ENCODE measurements around the gene LY86. TPM values are rescaled to one million over a fixed set of nuclear protein-coding genes. Genes with fewer than 3 reads are reported as not detected.

The LY86 gene
- total RNA-seq, 1 experiment from 2014 or later, result not detected

DNA sequence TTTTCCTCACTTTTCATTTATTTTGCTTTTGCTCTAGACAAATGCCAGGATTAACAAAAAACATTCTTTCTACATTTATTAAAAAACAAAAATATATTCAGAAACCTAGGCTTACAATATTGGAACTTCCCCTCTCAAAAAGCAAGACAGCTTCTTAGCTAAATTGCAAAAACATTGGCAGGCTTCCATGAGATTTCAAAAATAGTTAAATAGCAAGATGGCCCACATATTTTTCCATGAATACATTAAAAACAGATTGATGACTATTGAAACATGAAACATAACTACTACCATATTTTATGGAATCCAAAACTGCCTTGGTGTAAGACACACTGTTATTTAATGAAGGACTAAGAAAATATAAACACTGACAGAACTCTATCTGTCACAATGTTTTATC, 92.0 kb downstream of the LY86 start:
- DNase-seq, result no peak
- Histone ChIP-seq H3K23ac (ENCODE audit: insufficient read length, low read depth, low read length) (no peak overlapping the region), H4K20me1 (ENCODE audit: control insufficient read depth, insufficient read depth, insufficient read length) (no peaks in the 10 kb centered on the region), H3T11ph (ENCODE audit: low read length) (no peak overlapping the region), H2BK120ac (ENCODE audit: low read depth, low read length, poor library complexity, severe bottlenecking) (no peak overlapping the region), H3K23me2 (ENCODE audit: insufficient read length, low read depth, low read length, poor library complexity, severe bottlenecking) (no peaks in the 10 kb centered on the region), H2AFZ (ENCODE audit: low read length) (no peak overlapping the region), H2BK5ac (ENCODE audit: insufficient read length, low read length) (no peak overlapping the region), H3K4ac (ENCODE audit: low read depth, low read length) (no peak overlapping the region), H3K79me2 (ENCODE audit: insufficient read depth, low read length) (no peaks in the 10 kb centered on the region), H4K5ac (ENCODE audit: insufficient read length, low read depth, low read length) (no peak overlapping the region), H2BK12ac (ENCODE audit: insufficient read length, low read depth, low read length) (no peak overlapping the region), H4K91ac (ENCODE audit: insufficient read length, low read depth, low read length) (no peak overlapping the region), H2BK15ac (ENCODE audit: low read depth, low read length) (no peak overlapping the region), H4K8ac (replicated peaks; ENCODE audit: insufficient read length, low read depth, low read length) (no peak overlapping the region), H3K18ac (ENCODE audit: insufficient read length, low read depth, low read length) (no peak overlapping the region), H3K9me3 (ENCODE audit: control insufficient read depth, low read depth, low read length) (no peaks in the 10 kb centered on the region), H2BK20ac (ENCODE audit: low read depth, low read length, poor library complexity, severe bottlenecking) (no peak overlapping the region), H3K4me2 (ENCODE audit: insufficient read depth, insufficient read length, low read length) (no peak overlapping the region), H3K14ac (ENCODE audit: insufficient read depth, low read length) (no peak overlapping the region), H2AK5ac (ENCODE audit: insufficient read length, low read length) (no peak overlapping the region), H3K9ac (ENCODE audit: extremely low read depth, insufficient read length, low read length) (no peak overlapping the region), H3K79me1 (ENCODE audit: insufficient read depth, low read depth, low read length, poor library complexity, severe bottlenecking) (no peaks in the 10 kb centered on the region), H3K4me1 (ENCODE audit: insufficient read depth, low read length) (peaks cover 4% of the 10 kb centered on the region; the same call in 1 of the 2 replicates), H3K56ac (ENCODE audit: insufficient read length, low read depth, low read length) (no peak overlapping the region), H3K27me3 (ENCODE audit: insufficient read depth, low read length) (no peaks in the 10 kb centered on the region), H3K27ac (ENCODE audit: insufficient read length, low read depth, low read length) (no peak overlapping the region)
- Mint-ChIP-seq H3K4me1 (peaks cover 36% of the 10 kb centered on the region in 2 experiments), H3K4me3 (no peak overlapping the region), H3K27me3 (ENCODE audit: low read depth) (peaks cover 6% of the 10 kb centered on the region; the same call in 1 of the 2 replicates), H3K27ac (no peak overlapping the region), H3K9me3 (no peaks in the 10 kb centered on the region; a peak in 1 of 5 replicates), H3K36me3 (ENCODE audit: insufficient read depth in 1 of 3, low read depth in 3 of 3) (peaks cover 0 to 3% (median 0%) of the 10 kb centered on the region in 3 experiments; a peak in 2 of 7 replicates)
- TF ChIP-seq, protein P1, sequence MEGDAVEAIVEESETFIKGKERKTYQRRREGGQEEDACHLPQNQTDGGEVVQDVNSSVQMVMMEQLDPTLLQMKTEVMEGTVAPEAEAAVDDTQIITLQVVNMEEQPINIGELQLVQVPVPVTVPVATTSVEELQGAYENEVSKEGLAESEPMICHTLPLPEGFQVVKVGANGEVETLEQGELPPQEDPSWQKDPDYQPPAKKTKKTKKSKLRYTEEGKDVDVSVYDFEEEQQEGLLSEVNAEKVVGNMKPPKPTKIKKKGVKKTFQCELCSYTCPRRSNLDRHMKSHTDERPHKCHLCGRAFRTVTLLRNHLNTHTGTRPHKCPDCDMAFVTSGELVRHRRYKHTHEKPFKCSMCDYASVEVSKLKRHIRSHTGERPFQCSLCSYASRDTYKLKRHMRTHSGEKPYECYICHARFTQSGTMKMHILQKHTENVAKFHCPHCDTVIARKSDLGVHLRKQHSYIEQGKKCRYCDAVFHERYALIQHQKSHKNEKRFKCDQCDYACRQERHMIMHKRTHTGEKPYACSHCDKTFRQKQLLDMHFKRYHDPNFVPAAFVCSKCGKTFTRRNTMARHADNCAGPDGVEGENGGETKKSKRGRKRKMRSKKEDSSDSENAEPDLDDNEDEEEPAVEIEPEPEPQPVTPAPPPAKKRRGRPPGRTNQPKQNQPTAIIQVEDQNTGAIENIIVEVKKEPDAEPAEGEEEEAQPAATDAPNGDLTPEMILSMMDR (conservative IDR thresholded peaks at IDR 0.05), result no peak

Measured in H9 (cell line).